Peyer's patch (tissue), 4 donors: ENCODE results near the gene PPP1R3C.

ENCODE experiments used
- POLR2A ChIP-seq, 2 donors: fragments of 450-650 bp; IDR thresholded peaks; one replicate each; pipeline ENCODE4 v1.5.1; 2017; ENCODE audit warnings: antibody characterized with exemption in 2 of 2, mild to moderate bottlenecking in 2 of 2, moderate library complexity in 2 of 2
- TF ChIP-seq, protein P1 (sequence below), 6 experiments: fragments of 450-650 bp in 4 of 6; fragments of 200-600 bp in 2 of 6; sonication (generic) in 1 of 6; IDR thresholded peaks; one replicate each; pipeline ENCODE4 v1.5.1; 2017 to 2019; ENCODE audit warnings: antibody characterized with exemption in 6 of 6, mild to moderate bottlenecking in 3 of 6, moderate library complexity in 1 of 6

DNA sequence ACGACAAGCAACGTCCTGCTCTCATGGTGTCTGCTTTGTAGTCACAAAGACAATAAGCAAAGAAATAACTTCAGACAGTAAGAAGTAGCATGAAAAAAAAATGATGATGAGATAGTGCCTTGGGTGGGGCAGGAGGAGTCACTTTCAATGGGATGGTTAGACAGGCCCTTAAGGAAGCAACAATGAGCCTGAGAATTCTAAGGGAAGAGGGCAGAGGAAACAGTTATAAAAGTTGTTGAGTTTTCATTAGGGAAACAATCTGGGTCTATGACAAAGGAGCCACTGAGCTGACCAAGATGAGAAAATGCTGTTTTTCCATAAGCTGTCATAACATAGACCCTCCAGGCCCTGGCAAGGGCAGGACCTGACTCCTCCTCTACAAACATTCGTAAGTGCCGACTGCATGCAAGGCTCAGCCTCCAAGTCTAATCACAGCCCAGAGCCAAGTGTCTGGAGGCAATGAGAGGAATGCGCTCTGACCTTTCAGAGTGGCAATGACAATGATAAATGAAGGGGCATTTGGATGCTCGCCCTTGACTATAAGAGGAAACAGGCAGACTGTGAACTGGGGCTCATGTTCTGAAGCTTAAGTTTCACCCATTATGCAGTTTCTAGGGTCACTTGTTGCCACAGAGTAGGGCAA lies 43.7 kb downstream of the PPP1R3C start:
- TF ChIP-seq POLR2A (IDR thresholded peaks at IDR 0.05) = no peak
- TF ChIP-seq, protein P1, sequence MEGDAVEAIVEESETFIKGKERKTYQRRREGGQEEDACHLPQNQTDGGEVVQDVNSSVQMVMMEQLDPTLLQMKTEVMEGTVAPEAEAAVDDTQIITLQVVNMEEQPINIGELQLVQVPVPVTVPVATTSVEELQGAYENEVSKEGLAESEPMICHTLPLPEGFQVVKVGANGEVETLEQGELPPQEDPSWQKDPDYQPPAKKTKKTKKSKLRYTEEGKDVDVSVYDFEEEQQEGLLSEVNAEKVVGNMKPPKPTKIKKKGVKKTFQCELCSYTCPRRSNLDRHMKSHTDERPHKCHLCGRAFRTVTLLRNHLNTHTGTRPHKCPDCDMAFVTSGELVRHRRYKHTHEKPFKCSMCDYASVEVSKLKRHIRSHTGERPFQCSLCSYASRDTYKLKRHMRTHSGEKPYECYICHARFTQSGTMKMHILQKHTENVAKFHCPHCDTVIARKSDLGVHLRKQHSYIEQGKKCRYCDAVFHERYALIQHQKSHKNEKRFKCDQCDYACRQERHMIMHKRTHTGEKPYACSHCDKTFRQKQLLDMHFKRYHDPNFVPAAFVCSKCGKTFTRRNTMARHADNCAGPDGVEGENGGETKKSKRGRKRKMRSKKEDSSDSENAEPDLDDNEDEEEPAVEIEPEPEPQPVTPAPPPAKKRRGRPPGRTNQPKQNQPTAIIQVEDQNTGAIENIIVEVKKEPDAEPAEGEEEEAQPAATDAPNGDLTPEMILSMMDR (IDR thresholded peaks at IDR 0.05) = no peak
